Hepatocyte (in vitro differentiated cells): ENCODE results near the gene TMEM203.

Source experiments
- EZH2 ChIP-seq: fragments of 200-600 bp; sonication (generic); IDR thresholded peaks from 2 replicates; pipeline ENCODE4 v1.6.1; 2016; ENCODE audit warnings: antibody characterized with exemption, mild to moderate bottlenecking, borderline replicate concordance
- TF ChIP-seq, protein P1 (sequence below): fragments of 200-600 bp; sonication (generic); IDR thresholded peaks from 2 replicates; pipeline ENCODE4 v1.5.1; 2016; ENCODE audit warnings: antibody characterized with exemption, mild to moderate bottlenecking; ENCODE audit not compliant: poor library complexity

DNA sequence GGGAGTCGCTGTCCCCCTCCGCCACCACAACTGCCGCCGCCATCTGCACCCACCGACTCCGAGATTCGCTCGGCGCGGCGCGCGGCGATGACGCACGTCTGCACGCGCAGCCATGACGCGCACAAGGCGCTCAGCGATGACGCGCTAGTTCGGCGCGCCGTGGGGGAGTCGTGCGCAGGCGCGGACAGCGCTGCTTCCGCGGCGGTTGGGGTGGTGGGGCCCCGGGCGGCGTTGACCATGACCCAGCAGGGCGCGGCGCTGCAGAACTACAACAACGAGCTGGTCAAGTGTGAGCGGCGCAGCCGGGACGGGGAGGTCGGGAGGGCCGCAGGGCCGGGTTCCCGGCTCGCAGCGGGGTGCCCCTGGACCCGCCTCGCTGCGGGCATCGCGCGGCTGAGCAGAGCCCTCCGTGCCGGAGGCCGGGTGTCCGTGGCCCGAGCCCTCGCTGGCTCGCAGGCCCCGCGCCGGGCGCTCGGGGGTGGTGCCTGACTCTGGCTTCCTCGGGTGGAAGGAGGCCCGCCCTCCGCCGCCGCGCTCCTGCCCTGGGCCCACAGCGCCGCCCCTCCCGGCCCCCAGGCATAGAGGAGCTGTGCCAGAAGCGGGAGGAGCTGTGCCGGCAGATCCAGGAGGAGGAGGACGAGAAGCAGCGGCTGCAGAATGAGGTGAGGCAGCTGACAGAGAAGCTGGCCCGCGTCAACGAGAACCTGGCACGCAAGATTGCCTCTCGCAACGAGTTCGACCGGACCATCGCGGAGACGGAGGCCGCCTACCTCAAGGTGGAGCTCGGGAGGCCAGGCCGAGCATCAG lies 16.8 kb downstream of the TMEM203 start, which contains the start of the genes ANAPC2 and SSNA1:
- TF ChIP-seq EZH2 = no peak
- TF ChIP-seq, protein P1, sequence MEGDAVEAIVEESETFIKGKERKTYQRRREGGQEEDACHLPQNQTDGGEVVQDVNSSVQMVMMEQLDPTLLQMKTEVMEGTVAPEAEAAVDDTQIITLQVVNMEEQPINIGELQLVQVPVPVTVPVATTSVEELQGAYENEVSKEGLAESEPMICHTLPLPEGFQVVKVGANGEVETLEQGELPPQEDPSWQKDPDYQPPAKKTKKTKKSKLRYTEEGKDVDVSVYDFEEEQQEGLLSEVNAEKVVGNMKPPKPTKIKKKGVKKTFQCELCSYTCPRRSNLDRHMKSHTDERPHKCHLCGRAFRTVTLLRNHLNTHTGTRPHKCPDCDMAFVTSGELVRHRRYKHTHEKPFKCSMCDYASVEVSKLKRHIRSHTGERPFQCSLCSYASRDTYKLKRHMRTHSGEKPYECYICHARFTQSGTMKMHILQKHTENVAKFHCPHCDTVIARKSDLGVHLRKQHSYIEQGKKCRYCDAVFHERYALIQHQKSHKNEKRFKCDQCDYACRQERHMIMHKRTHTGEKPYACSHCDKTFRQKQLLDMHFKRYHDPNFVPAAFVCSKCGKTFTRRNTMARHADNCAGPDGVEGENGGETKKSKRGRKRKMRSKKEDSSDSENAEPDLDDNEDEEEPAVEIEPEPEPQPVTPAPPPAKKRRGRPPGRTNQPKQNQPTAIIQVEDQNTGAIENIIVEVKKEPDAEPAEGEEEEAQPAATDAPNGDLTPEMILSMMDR = peak; percentile 45
